H9 (cell line): ENCODE results near the gene DPP6. TPM values are rescaled to one million over a fixed set of nuclear protein-coding genes. Genes with fewer than 3 reads are reported as not detected.

ENCODE experiments used
- DNase-seq: peaks from one replicate; pipeline ENCODE4 v3.0.0-alpha.2; 2017
- H2AFZ ChIP-seq: one replicate; pipeline ENCODE4 v1.6.1; 2013; ENCODE audit warnings: mild to moderate bottlenecking, low read length, control low read depth, moderate library complexity
- H2AK5ac ChIP-seq: 2 replicates; pipeline ENCODE4 v1.6.1; 2013; ENCODE audit warnings: low read length, control low read depth, mixed read lengths; ENCODE audit not compliant: insufficient read length
- H2BK120ac ChIP-seq: one replicate; pipeline ENCODE4 v1.6.1; 2013; ENCODE audit warnings: low read depth, mild to moderate bottlenecking, low read length, control low read depth, inconsistent platforms; ENCODE audit not compliant: poor library complexity, severe bottlenecking
- H2BK12ac ChIP-seq: 2 replicates; pipeline ENCODE4 v1.6.1; 2013; ENCODE audit warnings: low read length, control low read depth, mixed read lengths, low read depth; ENCODE audit not compliant: insufficient read length
- H2BK15ac ChIP-seq: 2 replicates; pipeline ENCODE4 v1.6.1; 2013; ENCODE audit warnings: low read depth, low read length, control low read depth
- H2BK20ac ChIP-seq: one replicate; pipeline ENCODE4 v1.6.1; 2013; ENCODE audit warnings: low read depth, mild to moderate bottlenecking, low read length, control low read depth, inconsistent platforms; ENCODE audit not compliant: poor library complexity, severe bottlenecking
- H2BK5ac ChIP-seq: 2 replicates; pipeline ENCODE4 v1.6.1; 2013; ENCODE audit warnings: low read length, control low read depth, mixed read lengths; ENCODE audit not compliant: insufficient read length
- H3K14ac ChIP-seq: 2 replicates; pipeline ENCODE4 v1.6.1; 2013; ENCODE audit warnings: low read length, control low read depth; ENCODE audit not compliant: insufficient read depth
- H3K18ac ChIP-seq: 2 replicates; pipeline ENCODE4 v1.6.1; 2013; ENCODE audit warnings: low read depth, mild to moderate bottlenecking, mixed read lengths, low read length, control low read depth; ENCODE audit not compliant: insufficient read length
- H3K23ac ChIP-seq: 2 replicates; pipeline ENCODE4 v1.6.1; 2013; ENCODE audit warnings: low read length, control low read depth, mixed read lengths, low read depth; ENCODE audit not compliant: insufficient read length
- H3K23me2 ChIP-seq: 2 replicates; pipeline ENCODE4 v1.6.1; 2013; ENCODE audit warnings: low read depth, mild to moderate bottlenecking, mixed read lengths, low read length, control low read depth; ENCODE audit not compliant: insufficient read length, poor library complexity, severe bottlenecking
- H3K27ac ChIP-seq: 2 replicates; pipeline ENCODE4 v1.5.1; 2013; ENCODE audit warnings: low read length, control low read depth, mixed read lengths, low read depth; ENCODE audit not compliant: insufficient read length
- H3K27me3 ChIP-seq: 2 replicates; pipeline ENCODE4 v1.6.1; 2013; ENCODE audit warnings: low read length, control low read depth, inconsistent platforms; ENCODE audit not compliant: insufficient read depth
- H3K4ac ChIP-seq: 2 replicates; pipeline ENCODE4 v1.6.1; 2013; ENCODE audit warnings: low read depth, mild to moderate bottlenecking, control low read depth, inconsistent platforms, low read length, moderate library complexity
- H3K4me1 ChIP-seq: 2 replicates; pipeline ENCODE4 v1.6.1; 2013; ENCODE audit warnings: low read length, control low read depth, inconsistent platforms; ENCODE audit not compliant: insufficient read depth
- H3K4me2 ChIP-seq: 2 replicates; pipeline ENCODE4 v1.6.1; 2013; ENCODE audit warnings: low read length, control low read depth, mixed read lengths; ENCODE audit not compliant: insufficient read length, insufficient read depth
- H3K56ac ChIP-seq: 2 replicates; pipeline ENCODE4 v1.6.1; 2013; ENCODE audit warnings: low read depth, mild to moderate bottlenecking, mixed read lengths, low read length, control low read depth; ENCODE audit not compliant: insufficient read length
- H3K79me1 ChIP-seq: 2 replicates; pipeline ENCODE4 v1.6.1; 2013; ENCODE audit warnings: low read depth, mild to moderate bottlenecking, moderate library complexity, low read length, control low read depth, inconsistent platforms; ENCODE audit not compliant: insufficient read depth, poor library complexity, severe bottlenecking
- H3K79me2 ChIP-seq: 2 replicates; pipeline ENCODE4 v1.6.1; 2013; ENCODE audit warnings: low read length, control low read depth, inconsistent platforms; ENCODE audit not compliant: insufficient read depth
- H3K9ac ChIP-seq: 2 replicates; pipeline ENCODE4 v1.6.1; 2013; ENCODE audit warnings: low read length, control low read depth, mixed read lengths; ENCODE audit not compliant: insufficient read length; ENCODE audit errors: extremely low read depth
- H3K9me3 ChIP-seq: one replicate; pipeline ENCODE4 v1.6.1; 2013; ENCODE audit warnings: low read depth, low read length, inconsistent platforms; ENCODE audit not compliant: control insufficient read depth
- H3T11ph ChIP-seq: one replicate; pipeline ENCODE4 v1.6.1; 2013; ENCODE audit warnings: mild to moderate bottlenecking, low read length, control low read depth, inconsistent platforms
- H4K20me1 ChIP-seq: one replicate; pipeline ENCODE4 v1.6.1; 2013; ENCODE audit not compliant: control insufficient read depth, insufficient read length, insufficient read depth
- H4K5ac ChIP-seq: 2 replicates; pipeline ENCODE4 v1.6.1; 2013; ENCODE audit warnings: low read depth, mild to moderate bottlenecking, mixed read lengths, low read length, control low read depth; ENCODE audit not compliant: insufficient read length
- H4K8ac ChIP-seq: replicated peaks from 2 replicates; pipeline ENCODE4 v1.6.1; 2013; ENCODE audit warnings: low read length, control low read depth, mixed read lengths, low read depth; ENCODE audit not compliant: insufficient read length
- H4K91ac ChIP-seq: 2 replicates; pipeline ENCODE4 v1.6.1; 2013; ENCODE audit warnings: low read depth, mild to moderate bottlenecking, moderate library complexity, mixed read lengths, low read length, control low read depth; ENCODE audit not compliant: insufficient read length
- H3K27ac Mint-ChIP-seq, 3 experiments: 2 replicates in 2 of 3; 3 replicates in 1 of 3; pipeline ENCODE4 v1.8.0; 2020 to 2021; ENCODE audit warnings: mixed read lengths in 3 of 3, mild to moderate bottlenecking in 1 of 3, moderate library complexity in 1 of 3
- H3K27me3 Mint-ChIP-seq: 2 replicates; pipeline ENCODE4 v1.8.0; 2021; ENCODE audit warnings: low read depth, mild to moderate bottlenecking, moderate library complexity, mixed read lengths
- H3K36me3 Mint-ChIP-seq, 3 experiments: 2 replicates in 2 of 3; 3 replicates in 1 of 3; pipeline ENCODE4 v1.8.0; 2020 to 2021; ENCODE audit warnings: low read depth in 3 of 3, mixed read lengths in 3 of 3; ENCODE audit not compliant: insufficient read depth in 1 of 3
- H3K4me1 Mint-ChIP-seq, 2 experiments: 2 replicates each; pipeline ENCODE4 v1.8.0; 2020; ENCODE audit warnings: mixed read lengths in 2 of 2
- H3K4me3 Mint-ChIP-seq, 2 experiments: 2 replicates in 1 of 2; 3 replicates in 1 of 2; pipeline ENCODE4 v1.8.0; 2020 to 2021; ENCODE audit warnings: mild to moderate bottlenecking in 2 of 2, mixed read lengths in 2 of 2, moderate library complexity in 1 of 2
- H3K9me3 Mint-ChIP-seq, 2 experiments: 2 replicates in 1 of 2; 3 replicates in 1 of 2; pipeline ENCODE4 v1.8.0; 2020; ENCODE audit warnings: mild to moderate bottlenecking in 2 of 2, mixed read lengths in 2 of 2, moderate library complexity in 1 of 2
- CTCF ChIP-seq: fragments of 200-600 bp; sonication (generic); conservative IDR thresholded peaks from 3 replicates; pipeline ENCODE4 v1.8.0; 2021; ENCODE audit warnings: antibody characterized with exemption, mild to moderate bottlenecking
- WGBS: extraction: QIAGEN DNeasy Blood & Tissue Kit; methylation state at CpG from one replicate; pipeline ENCODE4 v1.1.7; 2013; ENCODE audit warnings: missing lambda C conversion rate, low lambda C conversion rate, mixed read lengths; ENCODE audit not compliant: insufficient read length; ENCODE audit errors: extremely low coverage; 5-methylcytosine and 5-hydroxymethylcytosine counted together
- total RNA-seq: library from RNA; stranded (reverse); gene quantifications from 2 replicates; pipeline ENCODE4 v1.2.1, GENCODE V29; 2021

The DPP6 gene
- total RNA-seq, 1 experiment from 2014 or later: 4.5 TPM

- Histone ChIP-seq H2BK20ac (no peak overlapping the region), H2BK12ac (no peak overlapping the region), H3K56ac (no peak overlapping the region), H4K20me1 (no peaks in the 10 kb centered on the region), H3K14ac (no peak overlapping the region), H3K27me3 (no peaks in the 10 kb centered on the region), H3K9me3 (no peaks in the 10 kb centered on the region), H3K9ac (no peak overlapping the region), H3K4me1 (no peaks in the 10 kb centered on the region), H4K91ac (no peak overlapping the region), H4K8ac (no peak overlapping the region), H2BK15ac (no peak overlapping the region), H3K79me1 (no peaks in the 10 kb centered on the region), H3K23ac (no peak overlapping the region), H3K23me2 (no peaks in the 10 kb centered on the region), H3K27ac (no peak overlapping the region), H4K5ac (no peak overlapping the region), H2AK5ac (no peak overlapping the region), H3K18ac (no peak overlapping the region), H3K4ac (no peak overlapping the region), H3K79me2 (no peaks in the 10 kb centered on the region), H2AFZ (no peak overlapping the region), H2BK5ac (no peak overlapping the region), H3T11ph (no peak overlapping the region), H2BK120ac (no peak overlapping the region), H3K4me2 (no peak overlapping the region)
- Mint-ChIP-seq H3K9me3 (peaks cover 10% of the 10 kb centered on the region in 2 experiments; a peak in 4 of 5 replicates), H3K4me1 (peaks cover 5 to 11% of the 10 kb centered on the region in 2 experiments; a peak in 2 of 4 replicates), H3K27me3 (peaks cover 4% of the 10 kb centered on the region), H3K27ac (no peak overlapping the region), H3K36me3 (peaks cover 0 to 4% (median 2%) of the 10 kb centered on the region in 3 experiments; a peak in 1 of 7 replicates), H3K4me3 (no peak overlapping the region)
- WGBS: no CpG with 5 or more reads among the region's 8 CpGs
- no peak for DNase-seq
- TF ChIP-seq CTCF: no peak
Observed at GRCh38 chr7:154853063-154853726, 801.0 kb downstream of the DPP6 start.
